K562 (cell line): Measurements from ENCODE around the gene PTGES3L. TPM values are rescaled to one million over a fixed set of nuclear protein-coding genes. Genes with fewer than 3 reads are reported as not detected.

Experiments used
- CAMTA2 ChIP-seq: fragments of 250-450 bp; sonication (Bioruptor Pico); conservative IDR thresholded peaks from 2 replicates; pipeline ENCODE4 v1.5.1; 2022
- E4F1 ChIP-seq: fragments of 250-450 bp; sonication (Bioruptor Pico); IDR thresholded peaks from 2 replicates; pipeline ENCODE4 v1.5.0; 2021; ENCODE audit warnings: mild to moderate bottlenecking, borderline replicate concordance
- MEIS2 ChIP-seq: fragments of 450-650 bp; IDR thresholded peaks from 2 replicates; pipeline ENCODE4 v1.6.1; 2014; ENCODE audit warnings: mild to moderate bottlenecking; ENCODE audit not compliant: partially characterized antibody
- TSC22D4 ChIP-seq: fragments of 450-650 bp; IDR thresholded peaks from 2 replicates; pipeline ENCODE4 v1.6.1; 2016; ENCODE audit warnings: missing genetic modification characterization, missing biosample characterization, control low read depth
- ZFP91 ChIP-seq: sonication (generic); formaldehyde crosslinking; IDR thresholded peaks from 2 replicates; pipeline ENCODE4 v1.8.0; 2022; ENCODE audit warnings: mild to moderate bottlenecking, missing genetic modification reagents
- polyA plus RNA-seq, 8 experiments: library from polyadenylated mRNA; depleted of rRNA in 4 of 8; stranded (reverse) in 5 of 8; unstranded in 3 of 8; fragments of >200 nt; fragmentation: Nextera tagmentation in 2 of 8; fragmentation: Illumina TruSeq in 1 of 8; extraction: Ambion mirVana in 2 of 8; extraction: Trizol in 1 of 8; gene quantifications; 2 replicates each; pipeline versions ENCODE4 v1.2.1 to v1.2.3, GENCODE V29; 2011 to 2014; ENCODE audit warnings: inconsistent platforms in 1 of 8, missing spikeins in 1 of 8
- total RNA-seq, 7 experiments: library from RNA; depleted of rRNA in 6 of 7; stranded (reverse); fragments of >200 nt in 6 of 7; fragmentation: Illumina TruSeq in 2 of 7; extraction: Trizol in 2 of 7; gene quantifications; 2 replicates each; pipeline versions ENCODE4 v1.2.1 to v1.2.3, GENCODE V29; 2011 to 2021; ENCODE audit warnings: low replicate concordance in 1 of 7
- TF ChIP-seq, protein P1 (sequence below): IDR thresholded peaks from 2 replicates; pipeline ENCODE4 v1.6.1; 2011; ENCODE audit warnings: borderline replicate concordance, low read depth, mild to moderate bottlenecking, moderate library complexity, low read length; ENCODE audit not compliant: insufficient read depth, poor library complexity, severe bottlenecking
- TF ChIP-seq, protein P2 (sequence below), 2 experiments: fragments of 450-650 bp; conservative IDR thresholded peaks; 2 replicates each; pipeline ENCODE4 v1.6.1; 2017; ENCODE audit warnings: mild to moderate bottlenecking in 2 of 2, moderate library complexity in 2 of 2

Gene PTGES3L
- total and polyA plus RNA-seq, 9 of the 15 experiments (the other 6 are each of a cell fraction or from before 2014, with no cell fraction given) = 6.0 to 16.0 (median 9.6) TPM

DNA sequence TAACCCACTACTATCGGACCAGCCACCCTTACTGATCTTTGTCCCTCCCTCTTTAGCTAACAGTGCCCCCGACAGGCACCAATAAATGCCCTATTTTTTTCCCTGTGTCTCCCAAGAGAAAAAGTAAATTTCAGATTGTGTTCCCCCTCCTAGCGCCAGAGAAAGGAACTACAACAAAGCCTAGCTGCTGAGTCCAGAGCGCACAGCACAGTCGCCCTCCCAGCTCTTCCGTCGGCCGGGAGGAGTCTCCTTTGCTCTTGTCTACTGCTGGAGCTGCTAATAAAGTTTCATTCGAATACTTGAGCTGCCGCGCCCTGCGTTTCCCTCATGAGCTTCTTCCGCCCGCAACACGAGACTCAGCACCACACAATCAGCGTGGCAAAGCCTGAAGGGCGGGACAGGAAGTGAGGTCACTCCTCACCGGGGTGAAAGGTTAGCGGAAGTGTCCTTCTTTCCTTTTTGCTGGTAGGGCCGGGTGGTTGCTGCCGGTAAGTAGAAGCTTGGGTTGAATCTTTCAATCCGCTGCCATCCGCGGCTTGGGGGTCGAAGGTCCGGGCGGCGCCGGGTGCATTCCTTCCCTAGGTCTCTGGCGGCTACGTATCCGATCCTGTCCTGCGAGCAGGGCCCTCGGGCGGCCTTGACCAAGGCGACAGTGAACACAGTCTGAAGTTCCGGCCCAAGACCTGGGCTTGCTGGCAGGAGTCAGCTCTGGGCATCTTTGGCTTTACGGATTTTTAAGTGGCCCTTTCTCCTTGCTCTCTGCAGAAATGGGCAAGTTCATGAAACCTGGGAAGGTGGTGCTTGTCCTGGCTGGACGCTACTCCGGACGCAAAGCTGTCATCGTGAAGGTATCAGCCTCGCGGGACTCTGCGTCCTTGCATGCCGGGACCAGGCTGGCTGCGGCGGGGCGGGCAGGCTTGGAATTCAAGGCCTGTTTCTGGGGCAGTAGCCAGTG, 18.4 kb upstream of the PTGES3L start, which contains the start of gene RPL27 (continued):
- TF ChIP-seq ZFP91 (CRISPR knock-in tag) = no peak
- TF ChIP-seq, protein P1, sequence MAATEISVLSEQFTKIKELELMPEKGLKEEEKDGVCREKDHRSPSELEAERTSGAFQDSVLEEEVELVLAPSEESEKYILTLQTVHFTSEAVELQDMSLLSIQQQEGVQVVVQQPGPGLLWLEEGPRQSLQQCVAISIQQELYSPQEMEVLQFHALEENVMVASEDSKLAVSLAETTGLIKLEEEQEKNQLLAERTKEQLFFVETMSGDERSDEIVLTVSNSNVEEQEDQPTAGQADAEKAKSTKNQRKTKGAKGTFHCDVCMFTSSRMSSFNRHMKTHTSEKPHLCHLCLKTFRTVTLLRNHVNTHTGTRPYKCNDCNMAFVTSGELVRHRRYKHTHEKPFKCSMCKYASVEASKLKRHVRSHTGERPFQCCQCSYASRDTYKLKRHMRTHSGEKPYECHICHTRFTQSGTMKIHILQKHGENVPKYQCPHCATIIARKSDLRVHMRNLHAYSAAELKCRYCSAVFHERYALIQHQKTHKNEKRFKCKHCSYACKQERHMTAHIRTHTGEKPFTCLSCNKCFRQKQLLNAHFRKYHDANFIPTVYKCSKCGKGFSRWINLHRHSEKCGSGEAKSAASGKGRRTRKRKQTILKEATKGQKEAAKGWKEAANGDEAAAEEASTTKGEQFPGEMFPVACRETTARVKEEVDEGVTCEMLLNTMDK = no peak
- TF ChIP-seq MEIS2 = peak; percentile 49
- no peak for TF ChIP-seq TSC22D4 (tag)
- TF ChIP-seq, protein P2, sequence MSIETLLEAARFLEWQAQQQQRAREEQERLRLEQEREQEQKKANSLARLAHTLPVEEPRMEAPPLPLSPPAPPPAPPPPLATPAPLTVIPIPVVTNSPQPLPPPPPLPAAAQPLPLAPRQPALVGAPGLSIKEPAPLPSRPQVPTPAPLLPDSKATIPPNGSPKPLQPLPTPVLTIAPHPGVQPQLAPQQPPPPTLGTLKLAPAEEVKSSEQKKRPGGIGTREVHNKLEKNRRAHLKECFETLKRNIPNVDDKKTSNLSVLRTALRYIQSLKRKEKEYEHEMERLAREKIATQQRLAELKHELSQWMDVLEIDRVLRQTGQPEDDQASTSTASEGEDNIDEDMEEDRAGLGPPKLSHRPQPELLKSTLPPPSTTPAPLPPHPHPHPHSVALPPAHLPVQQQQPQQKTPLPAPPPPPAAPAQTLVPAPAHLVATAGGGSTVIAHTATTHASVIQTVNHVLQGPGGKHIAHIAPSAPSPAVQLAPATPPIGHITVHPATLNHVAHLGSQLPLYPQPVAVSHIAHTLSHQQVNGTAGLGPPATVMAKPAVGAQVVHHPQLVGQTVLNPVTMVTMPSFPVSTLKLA (conservative IDR thresholded peaks at IDR 0.05) = peak; percentile 96 to 99
- TF ChIP-seq E4F1 (CRISPR knock-in tag) = no peak
- no peak for TF ChIP-seq CAMTA2 (CRISPR knock-in tag)
